Hypothalamus (tissue), 51 donors: ENCODE data around the gene RGS13.

Experiments
- DNase-seq, 51 donors: peaks; one replicate each; lab custom pipeline; 2025; lab: John Stamatoyannopoulos, UW

The RGS13 gene, protein sequence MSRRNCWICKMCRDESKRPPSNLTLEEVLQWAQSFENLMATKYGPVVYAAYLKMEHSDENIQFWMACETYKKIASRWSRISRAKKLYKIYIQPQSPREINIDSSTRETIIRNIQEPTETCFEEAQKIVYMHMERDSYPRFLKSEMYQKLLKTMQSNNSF

DNA sequence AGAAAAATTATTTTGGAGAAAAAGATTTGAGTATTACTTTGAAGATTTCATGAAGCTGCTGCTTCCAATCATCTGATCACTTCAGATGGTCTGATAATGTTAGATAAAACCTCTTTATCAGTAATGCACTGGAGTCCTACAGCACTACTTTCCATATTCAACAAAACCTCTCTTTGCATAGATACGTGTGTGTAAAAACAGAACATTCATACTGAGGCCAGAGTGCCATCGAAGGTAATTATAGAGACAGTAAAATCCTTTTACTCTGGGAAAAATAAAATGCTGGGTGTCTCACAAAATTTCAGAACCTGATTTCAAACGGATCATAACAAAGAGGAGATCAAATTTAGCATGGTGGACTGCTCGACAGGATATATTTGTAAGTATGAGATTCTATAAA is at the start of gene RGS13:
Gene RGS13 (plus strand): TSS at position 209 of the 400 bp plus-strand sequence. CDS start 8,188 bp downstream, outside the sequence.
- DNase-seq, result no peak

DNA sequence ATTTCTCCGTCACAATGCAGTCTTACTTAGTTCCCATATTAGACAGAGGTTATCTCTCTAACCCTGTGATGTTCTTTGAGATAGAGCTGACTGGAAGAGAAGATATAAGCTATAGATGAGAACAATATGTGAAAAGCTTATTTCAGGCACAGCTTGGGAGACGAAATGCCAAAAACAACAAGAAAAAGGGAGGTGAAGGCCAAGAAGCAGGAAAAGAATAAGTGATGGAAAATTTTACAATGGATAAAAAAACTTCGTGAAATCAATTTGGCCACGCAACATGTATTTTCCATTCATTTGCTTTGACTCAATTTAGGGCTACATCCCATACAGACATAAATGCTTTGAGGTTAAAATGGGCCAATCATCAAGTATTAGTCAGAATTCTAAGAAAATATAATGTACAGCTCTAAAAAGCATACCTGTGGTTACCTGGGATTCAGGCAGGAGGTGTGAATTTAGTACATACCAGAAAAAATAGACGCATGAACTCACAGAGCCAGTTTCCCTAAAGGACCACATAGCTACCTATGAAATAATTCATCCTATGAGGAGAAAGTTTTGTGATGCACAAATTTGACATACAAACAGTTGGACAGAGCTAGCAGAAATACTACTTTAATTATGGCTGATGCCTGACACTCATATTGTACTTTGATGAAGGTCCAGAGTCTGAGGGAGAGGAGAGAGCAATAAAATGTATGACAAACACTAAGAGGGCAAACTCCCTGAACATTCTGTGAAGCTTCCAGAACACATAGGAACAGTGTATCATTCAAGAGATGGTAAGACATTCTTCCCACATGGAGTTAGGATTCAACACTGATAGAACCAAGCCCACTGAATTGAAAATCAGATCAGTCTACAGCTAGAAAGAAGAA is 48.3 kb upstream of the RGS13 start:
- no peak for DNase-seq

DNA sequence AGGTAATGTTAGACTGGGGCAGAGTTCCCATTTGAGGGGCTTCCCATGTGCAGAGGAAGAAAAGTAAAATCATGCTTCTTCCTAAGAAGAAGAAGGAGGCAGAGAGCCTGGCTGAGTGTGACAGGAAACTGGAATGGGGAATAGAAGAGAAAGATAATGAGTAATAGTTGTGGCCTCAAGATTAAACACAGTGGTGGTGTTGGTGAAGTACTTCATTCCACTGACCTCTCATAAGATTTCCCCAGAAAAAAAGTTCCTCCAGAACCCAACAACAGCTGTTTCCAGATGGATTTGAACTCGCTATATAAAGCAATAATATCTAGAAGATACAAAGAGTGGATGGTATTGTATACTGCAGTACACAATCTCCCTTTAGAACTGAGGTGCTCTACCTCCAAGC is 47.4 kb upstream of the RGS13 start:
- DNase-seq, result no peak

DNA sequence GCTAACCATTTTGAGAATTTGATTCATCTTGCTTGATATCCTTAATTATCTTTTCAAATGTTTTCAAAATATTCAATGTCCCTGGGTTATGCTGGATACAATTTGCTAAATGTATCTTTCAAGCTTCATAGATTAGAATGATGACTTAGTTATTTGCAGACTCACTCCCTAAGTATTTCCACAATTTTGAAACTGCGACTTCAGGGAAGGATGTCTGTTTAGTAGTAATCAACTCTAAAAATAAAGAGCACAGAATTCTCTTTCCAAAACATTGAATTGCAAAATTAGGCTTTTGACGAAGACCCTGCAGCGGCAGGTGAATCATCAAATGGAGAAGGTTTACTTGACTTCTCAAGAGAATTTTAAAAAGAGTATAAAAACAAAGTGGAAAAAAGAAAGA is 46.1 kb upstream of the RGS13 start:
- no peak for DNase-seq

DNA sequence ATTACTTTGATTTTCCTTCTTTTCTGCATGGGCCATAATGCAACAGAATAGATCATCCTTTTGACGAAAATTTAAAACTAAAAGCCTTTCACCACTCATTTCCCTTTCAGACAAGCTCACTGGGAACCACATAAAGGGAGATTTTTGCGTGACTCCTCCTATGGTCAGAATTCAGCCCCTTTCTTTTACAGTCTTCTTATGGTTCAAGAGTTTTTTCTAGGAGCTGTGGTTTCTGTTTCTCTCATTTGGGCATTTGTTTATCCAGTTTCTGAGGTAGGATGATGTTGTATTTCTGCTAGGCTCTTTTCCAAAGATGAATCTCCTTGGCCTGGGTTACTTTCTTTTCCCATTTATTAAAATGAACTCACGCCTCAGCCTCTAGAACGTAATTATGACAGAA is 43.4 kb upstream of the RGS13 start:
- no peak for DNase-seq

DNA sequence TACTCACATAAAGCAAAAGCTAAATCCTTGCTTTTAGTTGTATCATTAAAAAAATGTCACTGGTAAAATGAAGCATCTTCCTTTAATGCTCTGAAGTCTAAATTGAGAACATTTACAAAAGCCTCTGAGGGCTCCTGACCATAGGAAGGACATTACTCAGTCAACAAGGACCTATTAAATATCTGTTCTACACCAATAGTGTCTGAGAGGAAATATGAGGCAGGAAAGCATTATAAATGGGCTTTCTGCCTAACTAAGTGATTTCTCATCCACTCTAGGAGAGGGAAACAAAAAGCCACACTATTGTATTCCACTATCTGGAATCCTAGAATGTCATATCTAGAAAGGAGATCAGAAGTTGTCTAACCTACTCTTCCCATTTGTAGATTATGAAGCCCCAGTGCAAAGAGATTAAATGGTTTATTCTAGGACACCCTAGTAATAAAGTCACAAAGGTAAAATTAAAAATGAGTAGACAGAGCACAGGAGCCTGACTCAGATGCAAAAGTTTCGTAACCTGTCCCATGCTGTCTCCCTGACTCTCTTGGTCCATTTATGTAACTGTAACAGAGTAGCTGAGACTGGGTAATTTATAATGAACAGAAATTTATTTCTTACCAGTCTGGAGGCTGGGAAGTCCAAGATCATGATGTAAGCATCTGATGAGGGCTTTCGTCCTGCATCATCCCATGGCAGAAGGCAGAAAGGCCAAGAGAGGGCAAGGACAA is 42.8 kb upstream of the RGS13 start:
- DNase-seq, result no peak

DNA sequence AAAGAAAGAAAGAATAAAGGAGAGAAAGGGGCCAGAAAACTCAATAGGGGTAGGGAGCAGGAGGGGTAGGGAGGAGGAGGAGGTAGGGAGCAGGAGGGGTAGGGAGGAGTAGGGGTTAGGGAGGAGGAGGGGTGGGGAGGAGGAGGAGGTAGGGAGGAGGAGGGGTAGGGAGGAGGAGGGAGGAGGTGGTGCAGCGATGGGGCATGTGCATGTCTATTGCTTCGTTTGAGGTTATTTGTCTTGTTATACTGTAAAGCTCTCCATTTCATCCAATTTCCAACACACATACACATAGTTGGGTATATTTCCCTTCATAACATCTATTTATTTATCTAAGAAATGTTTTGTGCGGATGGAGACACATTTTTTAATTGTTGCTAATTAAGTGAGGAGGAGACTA is 40.6 kb upstream of the RGS13 start:
- DNase-seq, result no peak

DNA sequence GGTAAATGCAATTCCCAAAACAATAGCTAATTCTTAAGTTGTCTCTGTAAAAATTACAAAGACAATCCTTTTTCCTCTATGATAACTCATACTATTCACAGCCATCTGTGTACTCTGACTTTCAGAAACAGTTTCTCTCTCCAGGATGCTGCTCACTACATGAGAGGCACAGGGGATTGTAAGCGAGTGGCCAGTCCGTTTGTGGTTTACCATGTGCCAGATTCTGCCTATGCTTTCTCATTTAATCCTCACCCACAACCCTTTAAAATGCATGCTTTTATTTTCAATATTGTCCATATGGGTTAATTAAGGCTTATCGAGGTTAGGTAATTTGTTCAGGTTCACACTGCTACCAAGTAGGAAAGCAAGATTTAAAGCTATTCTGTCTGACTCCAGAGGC is 37.4 kb upstream of the RGS13 start:
- no peak for DNase-seq

DNA sequence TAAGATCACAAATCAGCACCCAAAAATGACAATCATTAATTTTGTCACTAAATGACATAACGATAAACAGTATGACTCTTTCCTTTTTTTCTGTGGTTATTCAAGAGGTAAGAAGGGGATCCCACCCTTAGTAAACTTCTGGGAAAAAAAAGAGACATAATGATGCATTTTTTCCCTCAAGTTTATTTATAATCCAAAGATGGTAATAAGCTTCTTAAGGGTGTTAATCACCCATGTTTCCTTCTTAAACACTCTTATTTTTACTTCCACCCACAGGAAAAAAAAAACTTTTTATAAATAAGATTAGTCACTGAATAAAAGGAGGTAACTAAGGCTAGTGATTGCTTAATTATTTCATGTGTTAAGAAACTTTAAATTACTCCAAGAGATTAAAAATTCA is 35.7 kb upstream of the RGS13 start:
- DNase-seq, result no peak

DNA sequence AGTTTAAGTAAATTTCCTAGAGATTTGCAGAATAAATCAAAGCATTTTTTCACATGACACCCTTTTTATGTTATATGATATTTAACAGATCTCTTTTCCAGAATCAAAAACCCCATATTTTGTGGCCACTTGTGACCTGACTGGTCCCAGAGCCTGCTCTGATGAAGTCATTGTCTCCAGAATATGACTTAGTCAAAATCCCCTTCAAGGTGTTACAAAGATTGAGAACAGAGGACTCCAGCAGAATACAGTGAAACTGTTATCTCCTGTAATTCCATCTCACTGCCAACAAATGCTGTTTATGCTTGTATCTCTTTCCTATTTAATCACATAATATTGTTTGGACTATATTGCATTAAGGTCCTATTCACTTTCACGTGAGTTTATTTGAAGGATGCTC is 34.8 kb upstream of the RGS13 start:
- no peak for DNase-seq

DNA sequence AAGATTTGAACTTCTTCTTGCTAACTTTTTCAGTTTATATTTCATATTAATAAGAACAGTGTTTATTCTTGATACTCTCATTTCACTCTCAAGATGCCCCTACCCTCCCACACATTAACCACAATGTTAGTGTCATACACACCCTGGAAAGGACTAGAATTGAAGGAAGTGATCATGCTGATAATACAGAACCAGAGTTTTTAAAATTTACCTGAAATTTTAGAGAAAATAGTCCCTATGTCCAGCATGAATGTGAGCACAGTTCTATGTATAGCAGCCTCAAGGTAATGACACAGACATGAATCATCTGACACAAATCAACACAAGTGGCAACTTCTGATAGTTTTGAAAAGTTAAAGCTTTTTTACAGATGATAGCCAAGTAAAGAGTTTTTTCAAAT is 34.4 kb upstream of the RGS13 start:
- no peak for DNase-seq

DNA sequence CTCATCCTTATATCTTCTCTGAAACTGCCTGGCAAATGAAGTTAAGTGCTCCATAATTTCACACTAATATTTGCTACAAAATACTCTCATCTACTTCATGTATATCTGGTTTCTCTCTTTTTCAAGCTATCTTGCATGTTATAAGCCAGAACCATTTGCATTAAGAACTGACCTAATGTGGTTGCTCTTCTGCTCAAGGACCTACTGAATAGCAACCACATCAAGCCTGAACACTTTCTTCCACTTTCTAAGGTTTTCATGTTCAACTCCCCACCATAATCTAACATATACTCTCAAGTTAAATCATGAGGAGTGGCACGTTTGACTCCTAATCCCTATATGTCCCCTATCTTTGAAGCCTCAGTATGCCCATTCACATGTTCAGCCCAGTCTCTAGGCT is 33.2 kb upstream of the RGS13 start:
- DNase-seq, result no peak

DNA sequence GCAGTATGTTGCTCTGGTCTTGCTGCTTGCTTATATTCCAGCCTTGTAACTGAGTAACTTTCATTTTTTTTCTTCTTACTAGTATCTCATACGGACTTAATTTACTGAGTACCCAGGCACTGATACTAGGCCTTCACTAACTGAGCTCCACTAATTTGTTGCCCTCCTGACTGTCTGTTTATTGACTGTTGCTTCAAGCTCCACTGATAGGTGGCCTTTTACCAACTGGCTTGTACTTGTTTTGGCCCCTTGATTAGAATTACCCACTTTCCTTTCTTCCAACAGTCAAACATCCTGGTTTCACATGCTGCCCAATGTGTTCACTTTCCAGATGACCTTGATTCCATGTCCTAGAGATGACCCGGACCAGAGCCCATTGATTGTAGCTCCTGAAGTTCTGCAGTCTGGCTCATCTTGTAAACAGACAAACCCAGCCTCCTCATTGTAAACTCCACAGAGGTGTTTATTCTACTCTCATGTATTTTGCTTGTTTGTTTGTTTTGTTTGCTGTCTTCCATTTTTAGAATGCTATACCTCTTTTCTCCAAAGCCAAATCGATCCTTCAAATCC is 32.6 kb upstream of the RGS13 start:
- DNase-seq, result no peak

DNA sequence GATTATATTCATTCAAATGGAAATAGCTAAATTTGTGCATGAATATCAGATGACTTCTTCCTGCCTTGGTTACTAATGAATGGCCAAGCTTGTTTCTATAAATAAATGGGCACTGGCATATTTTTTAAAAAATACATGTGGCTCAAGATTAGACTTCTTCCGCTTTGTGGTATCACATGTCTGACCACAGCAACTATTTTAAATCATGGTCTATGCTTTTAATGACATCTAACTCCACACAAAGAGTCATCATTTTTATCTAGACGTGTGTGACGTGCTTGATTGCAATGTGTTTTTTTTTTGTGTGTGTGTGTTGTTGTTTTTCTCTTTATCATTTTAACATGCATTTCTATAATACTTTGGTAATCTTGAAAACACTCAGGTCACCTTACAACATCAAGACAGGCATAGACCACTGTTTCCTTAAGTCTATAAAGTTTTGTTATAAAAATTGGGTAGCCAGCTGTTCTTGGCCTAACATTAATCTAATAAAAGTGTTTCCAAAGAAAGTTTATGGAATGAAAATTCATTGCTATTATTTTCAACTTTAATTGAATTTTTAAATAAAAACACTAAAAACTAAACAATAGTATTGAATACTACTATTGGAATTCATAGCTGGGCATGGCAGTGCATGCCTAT is 30.8 kb upstream of the RGS13 start:
- DNase-seq, result no peak

DNA sequence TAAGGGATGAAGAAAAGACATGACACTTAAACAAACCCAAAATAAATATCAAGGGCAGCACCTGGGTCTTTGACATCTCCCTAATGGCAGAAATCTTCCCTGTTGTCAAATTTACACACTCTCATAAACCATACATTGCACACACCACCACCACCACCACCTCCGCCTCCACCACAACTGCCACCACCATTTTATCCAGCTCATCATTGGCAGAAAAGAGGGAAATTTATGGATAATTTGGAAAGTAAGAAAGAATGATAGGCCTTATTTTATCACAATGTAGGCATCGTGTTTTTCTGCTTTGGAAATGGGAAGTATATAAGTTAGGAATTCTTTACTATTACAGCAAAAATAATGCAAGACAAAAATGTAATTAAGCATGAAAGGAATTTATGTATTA is 27.3 kb upstream of the RGS13 start:
- DNase-seq, result no peak

DNA sequence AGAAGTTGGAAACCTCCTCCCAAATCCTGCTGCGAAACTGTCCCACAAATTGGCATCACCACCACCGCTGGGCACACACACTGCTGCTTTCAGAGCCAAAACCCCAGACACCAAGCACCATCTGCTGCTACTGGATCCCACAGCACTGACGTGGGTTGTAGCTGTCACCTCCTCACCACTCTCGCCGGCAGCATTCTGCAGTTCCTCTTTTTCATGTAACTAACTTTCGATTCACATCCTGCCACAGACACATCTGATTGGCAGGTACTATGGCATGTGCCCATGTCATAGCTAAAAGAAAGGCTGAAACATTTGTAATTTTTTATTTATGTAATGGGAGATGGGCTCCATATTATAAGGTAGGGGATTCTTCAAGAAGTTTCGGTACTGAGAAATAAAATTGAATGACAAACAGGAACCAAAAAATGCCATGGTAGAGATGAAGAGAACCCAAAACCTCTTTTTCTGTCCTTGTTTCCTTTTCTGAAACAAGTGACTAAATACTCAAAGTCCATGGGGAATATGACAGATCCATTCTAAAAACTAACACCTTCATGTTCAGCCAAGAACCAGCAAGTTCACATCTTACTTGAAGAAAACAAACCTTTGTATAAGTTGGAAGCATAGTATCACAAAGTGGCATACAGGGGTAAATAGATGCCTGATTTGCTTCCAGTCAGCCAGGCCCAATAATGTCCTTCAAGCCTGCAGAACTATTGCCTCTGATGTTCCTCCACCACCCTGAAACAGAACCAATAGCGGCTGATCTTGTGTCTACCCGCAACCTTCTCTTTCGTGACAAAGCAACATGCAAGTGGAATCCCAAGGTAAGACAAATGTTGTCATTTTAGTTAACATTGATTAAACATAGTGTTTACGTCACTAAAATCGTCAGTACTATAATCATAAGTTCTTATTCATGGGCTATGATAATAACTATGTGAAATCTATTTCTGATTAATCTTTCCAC is 26.6 kb upstream of the RGS13 start:
- DNase-seq, result peak in 20 of 51 donors; percentile 3 to 47 (median 22)

DNA sequence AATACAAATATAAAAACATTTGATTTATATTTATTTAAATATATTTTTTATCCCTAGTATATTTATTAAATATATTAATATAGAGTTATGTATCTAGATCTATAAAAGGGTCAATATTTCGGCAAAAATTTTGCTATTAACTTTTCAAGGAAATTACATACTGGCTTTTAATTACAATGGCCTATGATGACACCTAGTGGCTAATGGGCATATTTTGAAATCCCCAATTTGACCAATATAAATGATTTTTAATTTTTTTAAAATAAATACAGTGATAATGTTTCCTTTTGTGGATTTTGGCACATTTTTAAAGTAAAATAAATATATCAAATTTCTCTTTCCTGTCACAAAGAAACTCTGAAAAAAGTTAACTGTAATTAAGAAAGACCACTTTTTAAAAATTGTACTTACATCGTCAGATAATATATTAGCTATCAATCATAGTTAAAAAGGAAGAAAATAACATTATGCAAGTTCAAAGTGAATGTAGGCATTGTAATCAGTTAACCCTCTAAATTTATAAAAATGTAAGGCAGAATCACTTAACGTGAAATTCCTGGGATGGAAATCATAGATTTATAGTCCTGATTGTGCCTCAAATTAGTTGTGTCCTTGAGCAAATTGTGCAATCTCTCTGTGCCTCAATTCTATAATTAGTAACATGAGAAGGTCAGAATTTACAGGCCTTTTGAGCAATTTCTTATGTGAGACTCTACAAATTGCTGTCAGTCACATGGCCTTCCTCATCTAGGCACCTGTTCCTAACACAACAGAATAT is 25.6 kb upstream of the RGS13 start:
- no peak for DNase-seq

DNA sequence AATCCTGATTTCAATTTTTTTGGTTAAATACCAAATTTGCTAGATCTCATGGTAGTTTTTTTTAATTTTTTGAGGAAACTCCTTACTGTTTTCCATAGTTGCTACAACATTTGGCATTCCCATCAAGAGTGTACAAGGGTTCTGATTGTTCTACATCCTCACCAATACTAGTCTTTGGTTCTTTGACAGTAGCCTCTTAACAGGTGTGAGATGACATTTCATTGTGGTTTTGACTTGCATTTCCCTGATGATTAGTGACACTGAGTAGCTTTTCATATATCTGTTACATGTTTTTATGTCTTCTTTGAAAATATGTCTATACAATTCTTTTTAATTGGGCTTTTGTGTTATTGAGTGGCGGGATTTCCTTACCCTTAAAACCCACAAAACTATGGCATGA is 20.9 kb upstream of the RGS13 start:
- DNase-seq, result no peak

DNA sequence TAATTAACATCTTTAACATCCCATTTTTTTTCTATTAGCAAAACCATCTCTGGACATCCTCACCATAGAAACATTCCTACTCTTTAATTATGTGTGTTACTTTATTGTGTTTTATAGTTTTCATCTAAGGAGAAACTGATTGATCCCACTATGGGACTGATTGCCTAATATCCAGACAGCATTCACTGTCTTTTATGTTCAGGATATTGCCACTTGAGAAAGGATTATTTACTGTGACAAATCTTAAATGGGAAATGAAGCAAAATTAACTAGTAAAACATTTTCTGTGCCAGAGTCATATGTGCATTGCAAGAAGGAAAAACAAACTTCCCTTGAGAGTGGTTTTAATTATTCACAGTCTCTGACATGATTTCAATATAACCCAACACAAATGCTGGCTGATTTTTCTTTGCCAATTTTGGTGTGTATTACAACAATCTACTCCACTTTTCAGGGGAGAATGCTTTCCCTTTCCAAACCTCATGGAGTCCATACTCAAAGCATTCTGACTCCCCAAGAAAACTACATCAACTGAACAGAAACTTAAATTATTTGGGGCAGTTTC is 15.8 kb upstream of the RGS13 start:
- no peak for DNase-seq
